ENCODE measurements around the gene NTM.

Gene NTM

DNA sequence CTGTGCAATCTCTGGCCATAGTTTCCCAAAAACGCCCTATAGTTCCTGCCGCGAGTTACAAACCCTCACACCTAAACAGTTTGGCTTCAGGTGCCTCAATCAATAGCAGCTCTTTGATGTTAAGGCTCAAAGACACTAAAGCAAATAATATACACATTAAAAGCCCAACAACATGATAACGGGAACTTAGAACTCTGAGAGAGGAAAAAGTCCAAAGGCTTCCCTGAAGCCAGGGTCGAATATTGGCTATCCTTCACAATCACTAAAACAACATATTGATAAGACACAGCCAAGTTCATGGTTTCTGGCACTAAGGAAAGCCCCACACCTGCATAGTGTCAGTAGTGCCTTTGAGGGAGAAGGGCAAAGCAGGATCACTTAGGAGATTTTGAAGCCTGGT lies 54.9 kb downstream of the NTM start (continued):
- TF ChIP-seq GFI1B (tag by site-specific recombination; IDR thresholded peaks at IDR 0.05) (no peak), OSR2 (tag by site-specific recombination; IDR thresholded peaks at IDR 0.05) (no peak), ZNF2 (tag by site-specific recombination; IDR thresholded peaks at IDR 0.05) (no peak)
- TF ChIP-seq, protein P1, sequence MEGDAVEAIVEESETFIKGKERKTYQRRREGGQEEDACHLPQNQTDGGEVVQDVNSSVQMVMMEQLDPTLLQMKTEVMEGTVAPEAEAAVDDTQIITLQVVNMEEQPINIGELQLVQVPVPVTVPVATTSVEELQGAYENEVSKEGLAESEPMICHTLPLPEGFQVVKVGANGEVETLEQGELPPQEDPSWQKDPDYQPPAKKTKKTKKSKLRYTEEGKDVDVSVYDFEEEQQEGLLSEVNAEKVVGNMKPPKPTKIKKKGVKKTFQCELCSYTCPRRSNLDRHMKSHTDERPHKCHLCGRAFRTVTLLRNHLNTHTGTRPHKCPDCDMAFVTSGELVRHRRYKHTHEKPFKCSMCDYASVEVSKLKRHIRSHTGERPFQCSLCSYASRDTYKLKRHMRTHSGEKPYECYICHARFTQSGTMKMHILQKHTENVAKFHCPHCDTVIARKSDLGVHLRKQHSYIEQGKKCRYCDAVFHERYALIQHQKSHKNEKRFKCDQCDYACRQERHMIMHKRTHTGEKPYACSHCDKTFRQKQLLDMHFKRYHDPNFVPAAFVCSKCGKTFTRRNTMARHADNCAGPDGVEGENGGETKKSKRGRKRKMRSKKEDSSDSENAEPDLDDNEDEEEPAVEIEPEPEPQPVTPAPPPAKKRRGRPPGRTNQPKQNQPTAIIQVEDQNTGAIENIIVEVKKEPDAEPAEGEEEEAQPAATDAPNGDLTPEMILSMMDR (tag by site-specific recombination; IDR thresholded peaks at IDR 0.05): no peak

DNA sequence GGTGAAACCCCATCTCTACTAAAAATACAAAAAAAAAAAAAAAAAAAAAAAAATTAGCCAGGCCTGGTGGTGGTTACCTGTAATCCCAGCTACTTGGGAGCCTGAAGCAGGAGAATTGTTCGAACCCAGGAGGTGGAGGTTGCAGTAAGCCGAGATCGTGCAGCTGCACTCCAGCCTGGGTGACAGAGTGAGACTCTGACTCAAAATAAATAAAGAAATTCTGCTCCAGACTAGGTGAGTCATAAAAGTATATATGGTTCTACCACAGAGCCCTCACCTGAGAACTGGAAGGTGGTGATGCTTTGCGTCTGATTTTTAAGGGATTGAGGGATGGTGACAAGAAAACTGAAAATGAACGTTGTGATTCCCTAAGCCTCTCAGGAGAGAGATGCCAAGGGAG lies 58.4 kb downstream of the NTM start:
- TF ChIP-seq ZNF658 (tag by site-specific recombination; IDR thresholded peaks at IDR 0.05): no peak
- TF ChIP-seq ZNF776 (tag by site-specific recombination; IDR thresholded peaks at IDR 0.05; ENCODE audit: borderline replicate concordance): no peak
- no peak for TF ChIP-seq YY2 (tag by site-specific recombination; IDR thresholded peaks at IDR 0.05)
- TF ChIP-seq ZNF544 (tag by site-specific recombination; IDR thresholded peaks at IDR 0.05): no peak
- H3K9me3 ChIP-seq (ENCODE audit: control insufficient read depth, insufficient read depth, low read depth, low read length): no peaks in the 10 kb centered on the region
- POLR2A ChIA-PET: no interaction called here
- CTCF ChIA-PET: interaction anchor here (0.6 kb wide), 1 partner anchor 1327 kb away, joined by 3 read pairs; no protein-coding TSS in a partner anchor
- no peak overlapping the region for H3K4me3 ChIP-seq (ENCODE audit: low read depth, low read length)
- H3K36me3 ChIP-seq (ENCODE audit: control insufficient read depth in 2 of 2, insufficient read depth in 1 of 2, low read length in 2 of 2): no peaks in the 10 kb centered on the region
- no peak overlapping the region for H3K27ac ChIP-seq (ENCODE audit: extremely low read depth, low read depth, low read length)
- no peaks in the 10 kb centered on the region for H3K4me1 ChIP-seq (ENCODE audit: control insufficient read depth, insufficient read depth, low read length)

DNA sequence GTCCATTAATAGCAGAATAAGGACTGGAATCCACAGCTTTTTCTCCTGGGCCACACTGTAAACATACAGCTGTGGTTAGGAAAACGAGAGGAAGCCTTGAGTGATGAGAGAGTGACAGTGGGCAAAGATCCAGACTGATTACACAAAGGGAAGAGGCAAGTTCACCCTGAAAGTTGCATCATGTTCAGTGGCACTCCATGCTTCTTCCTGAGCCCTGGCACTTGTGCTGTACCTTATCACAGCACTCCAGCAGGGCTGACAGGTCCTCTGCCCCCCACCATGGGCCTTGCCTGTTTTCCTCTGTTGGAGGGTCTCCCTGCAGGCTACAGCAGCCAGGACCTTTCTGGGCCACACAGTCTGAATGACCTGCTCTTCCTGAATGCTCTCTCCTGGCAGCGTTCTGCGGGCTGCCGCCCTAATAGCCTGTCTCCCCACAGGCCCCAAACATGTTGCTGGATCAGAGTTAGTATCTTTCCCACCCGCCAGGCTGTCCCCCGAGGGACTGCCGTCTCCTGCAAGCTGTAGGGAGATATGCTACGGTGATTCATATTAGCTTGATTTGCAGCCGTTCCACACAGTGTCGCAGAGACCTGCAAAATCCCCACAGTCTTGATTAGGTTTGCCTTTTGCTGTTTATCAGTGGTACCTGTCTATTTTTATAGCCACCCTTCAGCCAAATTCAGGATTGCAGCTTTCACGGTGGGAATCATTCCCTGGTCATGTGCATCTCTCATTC lies 60.2 kb downstream of the NTM start:
- ChIA-PET CTCF (interaction anchor here (0.6 to 1.3 kb wide), 2 partner anchors 22 to 378 kb away, joined by 4 read pairs; no protein-coding TSS in a partner anchor), POLR2A (no interaction called here)
- no peaks in the 10 kb centered on the region for H3K4me1 ChIP-seq (ENCODE audit: control insufficient read depth, insufficient read depth, low read length)
- no peaks in the 10 kb centered on the region for H3K36me3 ChIP-seq (ENCODE audit: control insufficient read depth in 2 of 2, insufficient read depth in 1 of 2, low read length in 2 of 2)
- no peaks in the 10 kb centered on the region for H3K9me3 ChIP-seq (ENCODE audit: control insufficient read depth, insufficient read depth, low read depth, low read length)
- H3K27ac ChIP-seq (ENCODE audit: extremely low read depth, low read depth, low read length): no peak overlapping the region
- no peak overlapping the region for H3K4me3 ChIP-seq (ENCODE audit: low read depth, low read length)
- TF ChIP-seq ZNF416 (tag by site-specific recombination; IDR thresholded peaks at IDR 0.05): no peak

DNA sequence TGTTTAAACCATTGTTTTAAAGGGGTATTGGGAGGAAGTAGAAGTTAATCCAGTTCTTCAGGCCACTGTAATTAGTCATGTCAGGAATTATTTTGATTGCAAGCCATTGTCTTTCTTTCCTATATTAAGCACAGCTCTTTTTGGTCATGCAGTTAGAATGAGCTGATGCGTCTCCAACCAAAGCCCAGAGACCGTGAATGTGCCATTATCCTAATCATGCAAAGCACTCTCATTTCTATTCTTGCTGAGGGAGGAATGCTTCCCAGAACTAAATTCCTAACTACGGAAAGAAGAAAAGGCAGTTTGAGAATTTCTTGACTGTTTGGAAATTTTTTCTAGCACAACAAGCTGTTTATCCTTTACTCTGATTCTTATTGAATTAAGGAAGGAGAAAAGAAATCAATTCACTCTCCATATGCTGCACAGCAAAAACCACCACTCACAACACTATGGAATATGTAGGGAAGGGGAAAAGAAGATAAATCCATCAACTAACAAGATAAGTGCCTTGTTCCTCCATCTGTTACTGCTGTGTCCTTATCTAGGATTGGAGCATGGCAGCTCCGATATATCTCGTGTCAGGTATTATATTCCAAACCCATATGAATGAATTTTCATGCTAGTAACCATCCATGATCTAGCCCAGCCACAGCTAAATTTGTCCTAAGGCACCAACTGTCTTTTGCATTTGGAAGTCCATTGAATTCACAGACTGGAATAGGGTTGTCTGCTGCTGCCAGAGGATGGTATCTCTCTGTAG lies 70.8 kb downstream of the NTM start:
- CTCF ChIA-PET: no interaction called here
- H3K36me3 ChIP-seq (ENCODE audit: control insufficient read depth in 2 of 2, insufficient read depth in 1 of 2, low read length in 2 of 2): no peaks in the 10 kb centered on the region
- TF ChIP-seq ZNF155 (tag by site-specific recombination; IDR thresholded peaks at IDR 0.05) (no peak), ZNF157 (tag by site-specific recombination; IDR thresholded peaks at IDR 0.05) (no peak), ZNF394 (tag by site-specific recombination; IDR thresholded peaks at IDR 0.05; ENCODE audit: borderline replicate concordance) (no peak), GLI4 (tag by site-specific recombination; IDR thresholded peaks at IDR 0.05) (no peak), ZNF768 (tag by site-specific recombination; IDR thresholded peaks at IDR 0.05) (no peak), ZNF530 (tag by site-specific recombination; IDR thresholded peaks at IDR 0.05; ENCODE audit: low read depth) (no peak), ZNF426 (tag by site-specific recombination; IDR thresholded peaks at IDR 0.05) (no peak), ZNF529 (tag by site-specific recombination; IDR thresholded peaks at IDR 0.05; ENCODE audit: insufficient replicate concordance) (no peak), ZSCAN23 (tag by site-specific recombination; IDR thresholded peaks at IDR 0.05) (no peak)
- TF ChIP-seq, protein P2, sequence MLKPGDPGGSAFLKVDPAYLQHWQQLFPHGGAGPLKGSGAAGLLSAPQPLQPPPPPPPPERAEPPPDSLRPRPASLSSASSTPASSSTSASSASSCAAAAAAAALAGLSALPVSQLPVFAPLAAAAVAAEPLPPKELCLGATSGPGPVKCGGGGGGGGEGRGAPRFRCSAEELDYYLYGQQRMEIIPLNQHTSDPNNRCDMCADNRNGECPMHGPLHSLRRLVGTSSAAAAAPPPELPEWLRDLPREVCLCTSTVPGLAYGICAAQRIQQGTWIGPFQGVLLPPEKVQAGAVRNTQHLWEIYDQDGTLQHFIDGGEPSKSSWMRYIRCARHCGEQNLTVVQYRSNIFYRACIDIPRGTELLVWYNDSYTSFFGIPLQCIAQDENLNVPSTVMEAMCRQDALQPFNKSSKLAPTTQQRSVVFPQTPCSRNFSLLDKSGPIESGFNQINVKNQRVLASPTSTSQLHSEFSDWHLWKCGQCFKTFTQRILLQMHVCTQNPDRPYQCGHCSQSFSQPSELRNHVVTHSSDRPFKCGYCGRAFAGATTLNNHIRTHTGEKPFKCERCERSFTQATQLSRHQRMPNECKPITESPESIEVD (tag by site-specific recombination; IDR thresholded peaks at IDR 0.05): no peak
- no peaks in the 10 kb centered on the region for H3K9me3 ChIP-seq (ENCODE audit: control insufficient read depth, insufficient read depth, low read depth, low read length)
- H3K27ac ChIP-seq (ENCODE audit: extremely low read depth, low read depth, low read length): no peak overlapping the region
- no peak overlapping the region for H3K4me3 ChIP-seq (ENCODE audit: low read depth, low read length)
- no peaks in the 10 kb centered on the region for H3K4me1 ChIP-seq (ENCODE audit: control insufficient read depth, insufficient read depth, low read length)
- POLR2A ChIA-PET: no interaction called here

Data from HEK293 (cell line).